Head of caudate nucleus (tissue), 42 donors: ENCODE results near the gene DOCK2.
A peak's percentile ranks its signal among the peaks of the same experiment; 100 is the strongest.

Experiments
- DNase-seq, 42 donors: peaks; one replicate each; pipeline versions ENCODE4 v3.0.0 to v3.0.0-alpha.2; 2020 to 2021; ENCODE audit warnings: mixed read lengths in 7 of 42
- intact Hi-C: fragments of 100-400 bp; cut with DNase I; formaldehyde crosslinking; loops from one replicate; pipeline ENCODE4 v1.15.0; 2022

DOCK2 gene

DNA sequence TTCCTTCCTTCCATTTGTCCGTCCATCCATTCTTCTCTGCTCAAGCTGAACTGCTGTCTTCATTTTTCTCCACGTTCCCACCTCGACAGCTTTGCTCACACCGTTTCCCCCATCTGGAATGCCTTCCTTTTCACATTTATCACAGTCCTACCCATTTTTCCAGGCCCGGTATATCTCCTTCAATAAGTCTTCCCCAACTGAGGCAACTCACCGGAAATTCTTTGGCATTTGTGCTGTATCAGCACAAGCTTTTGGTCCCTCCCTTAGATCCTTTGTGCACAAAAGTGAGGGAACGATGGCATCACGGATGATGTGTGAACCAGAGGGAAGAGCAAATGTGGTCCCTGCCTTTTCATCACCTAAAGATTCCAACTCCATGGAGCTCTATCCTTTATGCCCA is 388.8 kb downstream of the DOCK2 start:
- intact Hi-C loops = no loop called here
- DNase-seq = no peak

DNA sequence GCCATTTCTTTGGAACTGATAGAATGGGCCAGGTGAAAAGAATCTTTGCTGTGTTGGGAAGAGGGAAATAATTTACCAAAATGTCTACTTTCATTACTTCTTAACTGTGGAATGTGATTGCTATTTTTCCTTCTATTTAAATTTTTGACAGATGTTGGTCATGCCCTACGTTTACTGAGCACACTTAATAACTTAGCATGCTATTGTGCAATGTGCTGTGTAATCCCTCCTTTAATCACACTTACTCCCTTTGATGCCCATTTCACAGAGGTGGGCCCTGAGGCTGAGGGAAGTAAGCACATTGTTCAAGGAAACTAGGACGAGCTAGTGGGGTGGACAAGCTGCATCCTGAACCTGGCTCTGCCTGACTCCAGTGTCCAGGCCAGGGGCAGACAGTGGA is 391.0 kb downstream of the DOCK2 start:
- intact Hi-C loops = no loop called here

DNA sequence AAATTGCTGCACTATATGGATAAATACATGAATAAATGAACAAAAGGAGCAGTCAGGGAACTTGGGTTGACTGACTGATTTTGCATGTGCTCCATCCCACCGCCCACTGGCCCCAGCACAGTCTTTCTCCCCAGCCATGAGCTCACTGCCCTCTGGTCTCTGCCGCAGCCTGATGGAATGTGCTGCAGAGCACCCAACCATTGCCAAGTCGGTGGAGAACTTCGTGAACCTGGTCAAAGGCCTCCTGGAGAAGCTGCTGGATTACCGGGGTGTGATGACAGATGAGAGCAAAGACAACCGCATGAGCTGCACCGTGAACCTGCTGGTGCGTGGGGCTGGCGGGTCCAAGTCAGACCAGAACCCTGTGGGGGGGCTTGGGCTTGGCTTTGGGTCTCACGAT is 397.2 kb downstream of the DOCK2 start:
- DNase-seq = no peak
- intact Hi-C loops = no loop called here

More for the DNA sequence above, 391.0 kb downstream of the DOCK2 start:
- DNase-seq = no peak

- no peak for DNase-seq
- intact Hi-C loops = no loop called here
These were observed 401.2 kb downstream of the DOCK2 start for GRCh38 chr5:170038241-170038640.

DNA sequence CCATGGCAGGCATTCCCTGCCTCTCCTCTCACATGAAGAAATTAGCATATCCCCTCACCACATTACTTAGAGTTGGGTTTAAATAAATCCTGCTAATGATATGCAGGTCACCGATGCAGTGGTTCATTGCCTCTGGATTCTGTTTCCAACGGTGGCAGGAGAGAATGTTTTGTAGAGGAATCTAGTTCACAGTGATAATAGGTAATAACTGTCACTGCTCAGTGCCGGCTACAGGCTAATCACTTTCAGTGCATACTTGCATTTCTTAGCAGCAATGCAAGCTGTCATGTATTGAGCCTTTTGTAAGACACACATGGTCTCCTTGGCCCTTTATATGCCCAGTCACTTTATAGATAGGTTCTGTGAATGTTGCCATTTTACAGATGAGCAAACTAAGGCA is 402.8 kb downstream of the DOCK2 start:
- intact Hi-C loops = no loop called here
- no peak for DNase-seq

DNA sequence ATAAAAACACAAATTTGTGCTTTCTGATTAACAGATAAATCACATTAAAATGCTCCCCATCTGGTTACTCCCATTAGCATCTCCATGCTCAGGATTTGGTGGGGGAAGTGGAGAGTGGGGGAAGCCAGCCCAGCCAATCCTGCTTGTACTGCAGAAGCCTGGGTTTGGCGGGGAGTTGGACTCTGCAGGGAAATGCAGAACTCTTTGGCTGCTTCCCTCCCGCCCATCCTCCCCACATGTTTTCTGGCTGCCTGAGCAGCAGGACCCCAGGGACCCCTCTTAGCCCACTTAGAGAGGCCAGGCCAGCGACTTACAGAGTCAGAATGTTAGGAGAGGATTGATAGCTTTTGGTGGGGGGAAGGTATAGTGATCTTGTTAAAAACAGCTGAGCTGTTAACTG is 409.2 kb downstream of the DOCK2 start:
- intact Hi-C loops = no loop called here
- no peak for DNase-seq

DNA sequence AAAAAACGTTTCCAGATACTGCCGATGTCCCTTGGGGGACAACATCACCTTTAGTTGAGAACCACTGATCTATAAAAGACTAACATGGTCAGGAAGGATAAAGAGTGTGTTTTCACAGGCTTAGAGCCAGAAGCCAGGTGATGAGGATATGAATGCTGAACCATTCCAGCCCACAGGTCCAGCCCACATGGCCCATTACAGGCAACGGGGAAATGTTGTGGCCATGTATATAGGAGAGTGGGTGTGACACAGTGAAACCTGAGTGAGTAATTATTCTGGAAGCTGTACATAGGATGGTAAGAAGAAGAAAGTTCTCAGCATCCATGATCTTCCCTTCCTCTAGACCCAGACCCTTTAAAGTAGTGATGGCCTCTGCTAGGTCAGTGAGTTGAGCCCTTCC is 412.6 kb downstream of the DOCK2 start:
- DNase-seq = no peak
- intact Hi-C loops = no loop called here

DNA sequence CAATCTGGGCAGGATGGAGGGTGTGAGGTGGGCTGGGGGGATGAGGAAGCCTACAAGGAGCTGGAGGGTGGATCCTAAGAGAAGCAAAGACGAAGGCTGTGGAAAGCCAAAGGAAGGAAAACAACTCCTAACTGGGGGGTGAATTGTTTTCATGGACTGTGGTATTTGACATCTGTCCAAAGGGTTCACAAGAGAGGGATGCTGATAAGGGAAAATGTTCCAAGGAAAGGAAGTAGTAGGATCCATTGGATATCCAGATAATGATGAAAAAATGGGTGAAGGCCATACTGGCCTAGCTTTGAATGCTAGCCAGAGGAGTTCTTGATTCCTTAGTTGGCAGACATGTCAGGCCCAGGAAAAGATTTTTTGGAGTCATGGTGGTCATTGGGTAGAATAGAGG is 416.8 kb downstream of the DOCK2 start:
- intact Hi-C loops = no loop called here

DNA sequence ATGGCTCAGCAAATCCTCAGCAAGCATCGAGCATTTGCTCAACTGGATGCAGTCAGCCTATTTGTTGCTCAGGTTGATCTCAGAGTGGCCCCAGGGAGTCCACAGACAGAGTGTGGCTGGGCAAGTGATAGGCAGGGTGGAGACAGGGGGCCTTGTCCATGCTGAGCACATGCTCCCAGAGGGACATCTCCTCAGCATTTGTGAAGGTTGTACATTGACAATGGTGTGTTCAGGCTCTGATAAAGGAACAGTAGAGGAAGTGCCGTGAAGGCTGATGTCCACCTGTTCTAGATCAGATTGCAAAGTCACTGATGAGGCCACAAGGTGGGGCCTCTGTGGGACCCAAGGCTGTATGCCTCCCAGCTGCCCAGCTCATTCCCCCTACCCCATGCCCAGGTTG is 418.5 kb downstream of the DOCK2 start:
- no peak for DNase-seq
- intact Hi-C loops = no loop called here

More for the DNA sequence above, 416.8 kb downstream of the DOCK2 start:
- no peak for DNase-seq

DNA sequence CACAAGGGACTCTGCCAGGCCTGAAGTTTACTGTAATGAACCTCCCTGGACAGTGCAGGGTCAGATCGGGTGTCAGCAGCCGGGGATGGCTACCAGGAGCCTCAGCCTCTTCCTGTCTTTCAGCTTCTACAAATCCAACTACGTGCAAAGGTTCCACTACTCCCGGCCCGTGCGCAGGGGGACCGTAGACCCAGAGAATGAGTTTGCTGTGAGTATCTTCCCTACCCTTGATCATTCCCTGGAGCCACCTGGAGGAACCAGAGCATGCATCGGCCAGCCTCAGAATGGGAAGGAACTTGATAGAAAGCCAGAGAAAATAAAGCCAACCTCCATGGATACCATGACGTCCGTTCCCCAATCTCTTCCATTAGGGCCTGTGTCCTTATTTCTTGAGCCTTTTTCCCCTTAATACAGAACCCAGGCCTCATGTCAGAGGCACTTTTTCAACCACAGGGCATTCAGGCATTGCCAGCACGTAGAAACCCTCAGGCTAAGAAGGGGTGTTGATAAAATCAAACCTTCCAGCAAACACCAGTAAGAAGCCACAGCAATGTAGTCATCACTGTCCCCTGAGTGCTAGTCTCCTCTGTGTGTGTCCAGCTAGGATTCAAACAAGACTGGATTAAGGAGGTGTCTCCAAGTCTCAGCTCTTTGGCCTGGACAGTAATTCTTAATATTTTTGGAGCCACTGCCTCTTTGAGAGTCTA is 419.6 kb downstream of the DOCK2 start:
- DNase-seq = no peak
- intact Hi-C loops = no loop called here

DNA sequence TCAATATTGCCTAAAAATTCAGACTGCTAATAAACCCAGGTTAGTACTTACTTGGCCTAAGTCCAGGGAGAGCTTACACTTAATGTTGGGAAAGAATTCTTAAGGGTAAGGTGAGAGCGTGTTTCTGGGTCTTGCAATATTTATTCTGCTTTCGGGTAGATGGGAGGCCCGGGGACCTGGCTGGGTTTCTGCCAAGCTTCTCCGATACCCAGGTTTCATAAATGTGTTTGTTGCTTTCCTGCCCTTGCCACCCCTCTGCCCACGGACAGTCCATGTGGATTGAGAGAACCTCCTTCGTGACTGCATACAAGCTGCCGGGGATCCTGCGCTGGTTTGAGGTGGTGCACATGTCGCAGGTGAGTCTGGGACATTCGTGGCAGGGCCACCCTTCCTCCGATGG is 420.2 kb downstream of the DOCK2 start:
- intact Hi-C loops = no loop called here
- no peak for DNase-seq

- intact Hi-C loops = no loop called here
- DNase-seq = no peak
These were observed 422.1 kb downstream of the DOCK2 start for GRCh38 chr5:170059221-170059620.

- intact Hi-C loops = no loop called here
- no peak for DNase-seq
These were observed 430.1 kb downstream of the DOCK2 start for GRCh38 chr5:170067152-170067551.

GRCh38 chr5:170067574-170068170 is 430.6 kb downstream of the DOCK2 start:
- no peak for DNase-seq
- intact Hi-C loops = no loop called here

- intact Hi-C loops = no loop called here
- no peak for DNase-seq
These were observed 432.4 kb downstream of the DOCK2 start for GRCh38 chr5:170069512-170069911.

GRCh38 chr5:170070556-170071412 is 433.7 kb downstream of the DOCK2 start:
- intact Hi-C loops = no loop called here
- DNase-seq = peak in 37 of 42 donors; percentile 11 to 83 (median 41)

- intact Hi-C loops = no loop called here
- no peak for DNase-seq
These were observed 434.7 kb downstream of the DOCK2 start for GRCh38 chr5:170071748-170072147.

- intact Hi-C loops = no loop called here
These were observed 438.6 kb downstream of the DOCK2 start for GRCh38 chr5:170075696-170076095.

GRCh38 chr5:170076211-170076610 is 439.1 kb downstream of the DOCK2 start:
- intact Hi-C loops = no loop called here
- no peak for DNase-seq

More at GRCh38 chr5:170075696-170076095, 438.6 kb downstream of the DOCK2 start:
- DNase-seq = no peak

DNA sequence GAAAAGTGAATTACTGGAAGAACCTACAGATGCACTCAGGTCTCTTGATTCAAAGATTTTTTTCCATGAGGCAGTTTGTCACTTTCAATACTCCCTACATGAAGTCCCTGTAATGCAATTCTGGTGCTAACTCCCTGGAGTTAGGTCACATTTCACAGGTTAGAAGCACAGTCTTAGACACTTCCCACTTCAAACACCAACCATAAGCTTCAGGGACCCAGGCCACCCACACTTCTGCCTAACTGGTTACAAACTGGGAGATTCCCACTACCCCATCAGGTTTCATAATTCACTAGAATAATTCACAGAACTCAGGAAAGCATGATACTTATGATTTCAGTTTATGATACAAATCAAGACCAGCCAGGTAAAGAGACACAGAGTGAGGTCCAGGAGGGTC is 439.7 kb downstream of the DOCK2 start:
- intact Hi-C loops = no loop called here
- DNase-seq = no peak
